ENCODE results near the gene NTN1.
"Not testable (repeated sequence)": the region's sequence is repeated elsewhere in the genome, so short reads cannot be mapped to it uniquely, and the experiment has no call there.

The NTN1 gene

GRCh38 chr17:9021158-9021991 is at the start of gene NTN1:
Gene NTN1, plus strand, starts transcription at chr17:9021510. Its CDS starts 864 bp downstream, at chr17:9022374.
- DNase-seq (ENCODE audit: low spot score) = peak; percentile 9

- no peak for DNase-seq (ENCODE audit: low spot score)
These were observed 46.1 kb upstream of the NTN1 start for GRCh38 chr17:8975091-8975725.

GRCh38 chr17:8976638-8977037 is 44.7 kb upstream of the NTN1 start:
- DNase-seq (ENCODE audit: low spot score) = no peak

GRCh38 chr17:8979715-8980114 is 41.6 kb upstream of the NTN1 start:
- DNase-seq (ENCODE audit: low spot score) = no peak

- DNase-seq (ENCODE audit: low spot score) = no peak
These were observed 39.9 kb upstream of the NTN1 start for GRCh38 chr17:8981443-8981842.

- not testable (repeated sequence) for DNase-seq (ENCODE audit: low spot score)
These were observed 37.1 kb upstream of the NTN1 start for GRCh38 chr17:8984225-8984624.

GRCh38 chr17:8985054-8985701 is 36.1 kb upstream of the NTN1 start:
- DNase-seq (ENCODE audit: low spot score) = no peak

GRCh38 chr17:8986295-8986694 is 35.0 kb upstream of the NTN1 start:
- DNase-seq (ENCODE audit: low spot score) = no peak

- DNase-seq (ENCODE audit: low spot score) = not testable (repeated sequence)
These were observed 32.9 kb upstream of the NTN1 start for GRCh38 chr17:8988263-8988935.

GRCh38 chr17:8991514-8992285 is 29.6 kb upstream of the NTN1 start:
- DNase-seq (ENCODE audit: low spot score) = peak; percentile 37

GRCh38 chr17:8994319-8994718 is 27.0 kb upstream of the NTN1 start:
- no peak for DNase-seq (ENCODE audit: low spot score)

GRCh38 chr17:8995711-8996110 is 25.6 kb upstream of the NTN1 start:
- no peak for DNase-seq (ENCODE audit: low spot score)

- DNase-seq (ENCODE audit: low spot score) = no peak
These were observed 23.2 kb upstream of the NTN1 start for GRCh38 chr17:8997994-8998628.

GRCh38 chr17:9001559-9001958 is 19.8 kb upstream of the NTN1 start:
- DNase-seq (ENCODE audit: low spot score) = no peak

GRCh38 chr17:9002227-9002605 is 19.1 kb upstream of the NTN1 start:
- DNase-seq (ENCODE audit: low spot score) = no peak

GRCh38 chr17:9002606-9003354 is 18.5 kb upstream of the NTN1 start:
- DNase-seq (ENCODE audit: low spot score) = no peak

- DNase-seq (ENCODE audit: low spot score) = no peak
These were observed 17.8 kb upstream of the NTN1 start for GRCh38 chr17:9003355-9004131.

- DNase-seq (ENCODE audit: low spot score) = no peak
These were observed 17.0 kb upstream of the NTN1 start for GRCh38 chr17:9004132-9004960.

- no peak for DNase-seq (ENCODE audit: low spot score)
These were observed 16.4 kb upstream of the NTN1 start for GRCh38 chr17:9004961-9005285.

Data from putamen (tissue), 1 donor.